BLaER1 treated with 17β-estradiol and CSF1 and Interleukin-3, amounts not matched to agents 10 nM and 100 nM (cell line): ENCODE results near the gene ZDHHC8.

ENCODE experiments used
- H3K27ac ChIP-seq, 11 experiments: shearing (Covaris generic); formaldehyde crosslinking; 2 replicates each; pipeline ENCODE4 v1.8.1; 2022
- H3K27me3 ChIP-seq, 11 experiments: shearing (Covaris generic); formaldehyde crosslinking; 2 replicates each; pipeline ENCODE4 v1.8.1; 2022
- H3K36me3 ChIP-seq, 11 experiments: shearing (Covaris generic); formaldehyde crosslinking; 2 replicates each; pipeline ENCODE4 v1.8.1; 2022
- H3K4me1 ChIP-seq, 10 experiments: shearing (Covaris generic); formaldehyde crosslinking; 2 replicates each; pipeline ENCODE4 v1.8.1; 2022
- H3K4me2 ChIP-seq, 11 experiments: shearing (Covaris generic); formaldehyde crosslinking; 2 replicates each; pipeline ENCODE4 v1.8.1; 2022
- H3K4me3 ChIP-seq, 10 experiments: shearing (Covaris generic); formaldehyde crosslinking; 2 replicates each; pipeline ENCODE4 v1.8.1; 2022
- H3K9ac ChIP-seq, 11 experiments: shearing (Covaris generic); formaldehyde crosslinking; 2 replicates each; pipeline ENCODE4 v1.8.1; 2022
- H3K9me3 ChIP-seq, 11 experiments: shearing (Covaris generic); formaldehyde crosslinking; replicated peaks in 1 of 11; 2 replicates each; pipeline ENCODE4 v1.8.1; 2022
- H4K20me1 ChIP-seq, 11 experiments: shearing (Covaris generic); formaldehyde crosslinking; 2 replicates each; pipeline ENCODE4 v1.8.1; 2022
- Cebpa-rat ChIP-seq, 11 experiments: shearing (Covaris generic); IDR thresholded peaks; 2 replicates each; pipeline ENCODE4 v1.8.1; 2022

The ZDHHC8 gene

DNA sequence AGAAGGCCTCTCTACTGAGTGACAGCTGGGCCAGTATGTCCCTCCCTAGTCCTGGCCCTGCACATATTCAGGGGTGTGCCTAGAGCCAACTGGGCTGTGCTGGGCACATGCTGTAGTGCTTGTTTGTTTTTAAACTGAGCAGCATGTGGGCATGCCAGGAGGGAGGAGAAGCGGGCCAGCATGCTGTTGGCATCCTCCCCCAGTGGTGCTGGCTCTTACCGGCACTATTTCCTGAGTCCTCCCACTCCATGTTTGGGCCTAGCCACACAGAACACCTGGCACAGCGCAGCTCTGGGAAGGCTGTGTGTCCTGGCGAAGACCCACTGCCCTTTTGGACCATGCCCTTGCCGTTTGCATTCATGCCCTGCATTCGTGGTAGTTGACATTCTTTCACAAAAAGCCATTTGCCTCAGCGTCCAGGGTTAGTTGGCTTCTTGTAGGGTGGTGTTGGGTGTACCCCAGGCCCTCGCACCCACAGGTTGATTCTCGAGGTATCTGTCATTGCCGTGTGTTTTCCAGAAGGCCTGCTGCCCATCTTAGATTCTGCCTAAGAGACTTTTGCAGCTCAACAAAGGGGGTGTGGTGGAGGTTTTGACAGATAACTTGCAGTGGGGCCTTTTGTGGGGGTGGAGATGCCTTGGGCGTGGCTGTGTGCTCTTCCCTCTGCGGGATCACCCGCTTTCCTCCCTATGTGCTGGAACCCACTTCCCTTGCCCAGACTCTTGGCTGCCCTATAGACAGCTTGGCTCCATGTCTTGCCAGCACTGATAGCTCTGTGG lies 38.0 kb upstream of the ZDHHC8 start:
- no peak overlapping the region for H3K27ac ChIP-seq
- H3K9ac ChIP-seq, result no peak overlapping the region
- H3K27me3 ChIP-seq, result no peaks in the 10 kb centered on the region
- peaks cover 99 to 100% (median 100%) of the 10 kb centered on the region in 11 experiments for H3K36me3 ChIP-seq
- peaks cover 0 to 18% (median 6%) of the 10 kb centered on the region in 10 experiments; a peak in 10 of 20 replicates for H3K4me1 ChIP-seq
- no peaks in the 10 kb centered on the region for H3K9me3 ChIP-seq
- H3K4me3 ChIP-seq, result no peak overlapping the region
- no peak overlapping the region for H3K4me2 ChIP-seq
- TF ChIP-seq Cebpa-rat (IDR thresholded peaks at IDR 0.05), result no peak
- peaks cover 0 to 97% (median 73%) of the 10 kb centered on the region in 11 experiments; a peak in 17 of 22 replicates for H4K20me1 ChIP-seq

DNA sequence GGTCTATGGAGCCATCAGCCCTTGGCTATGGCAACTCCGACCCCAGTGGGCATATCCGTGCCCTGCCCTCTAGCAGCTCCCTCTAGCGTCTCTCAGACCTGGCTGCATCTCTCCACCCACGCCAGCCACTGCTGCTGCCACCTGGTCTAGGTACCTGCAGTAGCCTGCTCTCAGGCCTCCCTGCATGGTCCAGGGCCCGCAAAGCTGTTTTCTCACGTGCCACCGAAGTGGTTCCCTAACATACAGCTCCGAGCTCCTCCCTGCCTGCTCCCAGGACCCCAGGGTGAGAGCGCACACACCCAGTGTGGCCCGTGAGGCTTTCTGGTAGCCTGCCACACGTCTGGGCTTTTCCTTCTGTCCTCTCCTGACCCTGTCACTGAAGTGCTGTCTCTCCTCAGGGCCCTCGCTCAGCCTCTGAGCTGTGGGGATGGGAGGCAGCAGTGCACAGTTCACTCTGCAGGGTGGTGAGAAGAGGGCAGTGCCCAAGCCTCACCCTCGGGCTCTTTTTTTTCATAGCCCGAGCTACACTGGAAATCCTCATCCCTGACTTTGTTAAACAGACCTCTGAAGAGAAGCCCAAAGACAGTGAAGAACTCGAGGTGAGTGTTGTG lies 37.3 kb upstream of the ZDHHC8 start:
- H3K36me3 ChIP-seq, result peaks cover 99 to 100% (median 100%) of the 10 kb centered on the region in 11 experiments
- H3K9me3 ChIP-seq, result no peaks in the 10 kb centered on the region
- no peak for TF ChIP-seq Cebpa-rat (IDR thresholded peaks at IDR 0.05)
- H3K4me3 ChIP-seq, result no peak overlapping the region
- no peak overlapping the region for H3K27ac ChIP-seq
- no peak overlapping the region for H3K4me2 ChIP-seq
- H3K27me3 ChIP-seq, result no peaks in the 10 kb centered on the region
- H3K4me1 ChIP-seq, result peaks cover 0 to 18% (median 6%) of the 10 kb centered on the region in 10 experiments; a peak in 10 of 20 replicates
- peaks cover 0 to 97% (median 73%) of the 10 kb centered on the region in 11 experiments; a peak in 18 of 22 replicates for H4K20me1 ChIP-seq
- 0 out of 22 replicates have a peak overlapping the region, but pooled peaks of 1 of the 11 experiments have one; percentile 13 for H3K9ac ChIP-seq

DNA sequence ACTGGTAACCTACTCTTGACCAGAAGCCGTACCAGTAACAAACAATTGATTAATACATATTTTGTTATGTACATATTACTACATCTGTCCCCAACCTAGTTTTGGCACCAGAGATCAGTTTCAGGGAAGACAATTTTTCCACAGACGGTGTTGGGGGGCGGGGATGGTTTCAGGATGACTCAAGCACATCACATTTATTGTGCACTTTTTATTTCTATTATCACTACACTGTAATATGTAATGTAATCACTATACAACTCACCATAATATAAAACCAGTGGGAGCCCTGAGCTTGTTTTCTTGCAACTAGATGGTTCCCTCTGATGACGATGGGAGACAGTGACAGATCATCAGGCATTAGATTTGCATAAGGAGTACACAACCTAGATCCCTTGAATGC lies 36.1 kb upstream of the ZDHHC8 start:
- no peak overlapping the region for H3K9ac ChIP-seq
- H3K9me3 ChIP-seq, result no peaks in the 10 kb centered on the region
- no peak overlapping the region for H3K27ac ChIP-seq
- peaks cover 0 to 97% (median 73%) of the 10 kb centered on the region in 11 experiments; a peak in 18 of 22 replicates for H4K20me1 ChIP-seq
- H3K4me2 ChIP-seq, result no peak overlapping the region
- TF ChIP-seq Cebpa-rat (IDR thresholded peaks at IDR 0.05), result no peak
- no peak overlapping the region for H3K4me3 ChIP-seq
- H3K4me1 ChIP-seq, result peaks cover 0 to 9% (median 2%) of the 10 kb centered on the region in 10 experiments; a peak in 10 of 20 replicates
- no peaks in the 10 kb centered on the region for H3K27me3 ChIP-seq
- peaks cover 99 to 100% (median 100%) of the 10 kb centered on the region in 11 experiments for H3K36me3 ChIP-seq

DNA sequence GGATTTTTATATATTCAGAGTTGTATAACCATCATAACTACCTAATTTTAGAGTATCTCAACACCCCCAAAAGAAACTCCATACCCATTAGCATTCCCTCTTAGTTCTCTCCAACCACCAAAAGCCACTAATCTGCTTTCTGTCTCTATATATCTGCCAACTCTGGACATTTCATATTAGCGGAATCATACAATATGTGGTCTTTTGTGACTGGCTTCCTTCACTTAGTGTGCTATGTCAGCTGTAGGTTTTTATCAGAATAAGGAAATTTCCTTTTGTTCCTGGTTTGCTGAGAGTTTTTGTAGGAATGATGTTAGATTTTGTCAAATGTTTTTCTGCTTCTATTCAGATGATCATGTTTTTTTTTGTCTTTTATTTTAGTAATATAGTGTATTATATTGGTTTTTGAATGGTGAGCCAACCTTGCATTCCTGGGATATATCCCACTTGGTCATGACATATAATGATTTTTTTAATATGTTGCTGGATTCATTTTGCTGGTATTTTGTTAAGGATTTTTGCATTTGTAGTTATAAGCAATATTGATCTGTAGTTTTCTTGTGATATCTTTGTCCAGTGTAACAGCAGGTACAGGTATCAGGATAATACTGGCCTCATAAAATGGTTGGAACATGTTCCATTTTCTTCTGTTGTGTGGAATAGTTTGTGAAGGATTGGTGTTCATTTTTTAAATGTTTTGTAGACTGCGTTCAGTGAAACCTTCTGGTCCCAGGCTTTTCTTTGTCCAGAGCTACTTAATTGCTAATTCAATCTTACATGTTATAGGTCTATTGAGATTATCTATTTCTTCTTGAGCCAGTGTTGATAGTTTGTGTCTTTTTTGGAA lies 34.8 kb upstream of the ZDHHC8 start:
- Histone ChIP-seq H3K27ac (no peak overlapping the region), H3K9ac (no peak overlapping the region), H3K4me1 (peaks cover 0 to 12% (median 0%) of the 10 kb centered on the region in 10 experiments; a peak in 3 of 20 replicates), H4K20me1 (peaks cover 0 to 97% (median 72%) of the 10 kb centered on the region in 11 experiments; a peak in 18 of 22 replicates), H3K4me3 (no peak overlapping the region), H3K36me3 (peaks cover 99 to 100% (median 100%) of the 10 kb centered on the region in 11 experiments), H3K27me3 (no peaks in the 10 kb centered on the region), H3K9me3 (no peaks in the 10 kb centered on the region), H3K4me2 (no peak overlapping the region)
- no peak for TF ChIP-seq Cebpa-rat (IDR thresholded peaks at IDR 0.05)

DNA sequence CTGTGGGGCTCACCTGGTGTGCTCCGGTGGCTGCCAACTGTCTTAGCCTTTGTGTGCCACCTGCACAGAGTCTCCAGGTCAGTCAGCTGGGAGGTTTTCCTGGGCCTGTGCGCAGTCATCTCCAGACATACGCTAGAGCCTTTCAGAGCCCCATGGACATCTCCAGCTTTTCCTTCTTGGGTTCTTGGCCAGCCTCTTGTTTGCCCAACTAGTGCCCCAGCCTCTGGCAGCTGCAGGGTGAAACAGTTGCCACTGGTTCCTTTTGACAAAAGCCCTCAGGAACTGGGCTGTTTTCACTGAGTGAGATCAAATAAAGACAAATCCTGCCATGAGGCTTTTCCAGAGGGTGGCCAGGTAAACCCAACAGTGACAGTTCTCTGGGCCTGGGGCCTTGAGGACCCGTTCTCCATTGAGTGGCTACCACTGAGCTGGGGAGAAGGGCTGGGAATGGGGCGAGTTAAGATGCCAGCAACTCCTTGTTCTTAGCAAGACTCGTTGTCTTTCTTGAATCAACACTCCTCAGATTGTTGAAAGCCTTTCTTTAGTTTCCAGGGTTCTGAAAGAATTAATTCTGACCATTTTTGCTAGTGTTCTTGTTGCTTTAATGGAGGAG lies 32.4 kb upstream of the ZDHHC8 start:
- Histone ChIP-seq H3K4me1 (peaks cover 0 to 12% (median 0%) of the 10 kb centered on the region in 10 experiments; a peak in 3 of 20 replicates), H3K27ac (no peak overlapping the region), H3K9me3 (no peaks in the 10 kb centered on the region), H3K4me2 (no peak overlapping the region), H4K20me1 (peaks cover 0 to 97% (median 70%) of the 10 kb centered on the region in 11 experiments; a peak in 19 of 22 replicates), H3K36me3 (peaks cover 97 to 100% (median 99%) of the 10 kb centered on the region in 11 experiments), H3K9ac (peak overlapping the region in 2 of 11 experiments; percentile 8 to 22; a peak in 1 of 22 replicates), H3K27me3 (no peaks in the 10 kb centered on the region), H3K4me3 (no peak overlapping the region)
- no peak for TF ChIP-seq Cebpa-rat (IDR thresholded peaks at IDR 0.05)

DNA sequence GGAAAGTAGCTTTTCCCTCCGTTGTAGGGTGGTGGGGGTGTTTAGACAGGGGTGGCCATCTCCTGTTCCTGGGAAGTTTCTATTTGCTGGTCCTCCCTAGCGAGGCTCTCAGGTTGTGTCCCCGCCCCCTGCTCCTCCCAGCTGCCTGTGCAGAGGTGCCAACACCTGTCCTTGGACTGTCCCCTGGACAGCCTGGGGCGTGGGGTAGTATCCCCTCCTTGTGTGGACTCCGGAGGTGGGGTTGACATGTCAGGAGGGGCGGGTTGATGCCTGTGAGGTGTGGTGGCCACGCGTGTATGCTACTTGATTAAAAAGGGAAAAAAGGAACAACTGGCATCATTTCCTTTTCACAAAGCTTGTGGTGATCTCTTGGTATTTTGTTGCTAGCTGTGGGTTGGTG lies 30.0 kb upstream of the ZDHHC8 start:
- TF ChIP-seq Cebpa-rat (IDR thresholded peaks at IDR 0.05), result no peak

DNA sequence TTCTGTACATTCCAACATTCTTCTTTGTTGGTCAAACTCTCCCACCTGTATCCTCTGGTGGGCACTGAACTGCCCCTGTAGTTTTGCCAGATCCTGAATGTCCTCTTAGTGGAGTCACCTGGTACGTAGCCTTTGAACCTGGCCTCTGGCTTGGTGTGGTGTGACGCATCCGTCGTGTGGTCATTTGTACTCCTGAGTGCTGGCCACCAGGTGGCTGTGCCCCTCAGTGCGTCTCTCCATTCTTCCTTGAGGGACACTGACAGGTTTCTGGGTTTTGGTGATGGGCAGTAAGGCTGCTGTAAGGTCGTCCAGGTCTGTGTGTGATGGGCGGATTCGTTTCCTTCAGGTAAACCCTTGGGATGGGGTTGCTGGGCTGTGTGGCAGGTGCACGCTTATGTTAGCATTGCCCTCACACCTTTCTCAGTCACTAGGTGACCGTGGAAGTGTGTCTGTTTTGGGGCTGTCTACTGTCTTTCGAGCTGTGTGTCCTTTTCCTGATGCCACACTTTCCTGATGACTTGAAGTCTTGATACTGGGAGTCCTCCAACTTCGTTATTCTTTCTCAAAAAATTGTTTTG lies 29.3 kb upstream of the ZDHHC8 start:
- H3K4me2 ChIP-seq, result no peak overlapping the region
- 0 out of 22 replicates have a peak overlapping the region, but pooled peaks of 1 of the 11 experiments have one; percentile 2 for H3K9ac ChIP-seq
- no peak overlapping the region for H3K27ac ChIP-seq
- no peak overlapping the region for H3K4me3 ChIP-seq
- H3K27me3 ChIP-seq, result no peaks in the 10 kb centered on the region
- peaks cover 0 to 12% (median 0%) of the 10 kb centered on the region in 10 experiments; a peak in 3 of 20 replicates for H3K4me1 ChIP-seq
- H4K20me1 ChIP-seq, result peaks cover 0 to 98% (median 85%) of the 10 kb centered on the region in 11 experiments; a peak in 21 of 22 replicates
- peaks cover 97 to 100% (median 99%) of the 10 kb centered on the region in 11 experiments for H3K36me3 ChIP-seq
- no peaks in the 10 kb centered on the region for H3K9me3 ChIP-seq
- no peak for TF ChIP-seq Cebpa-rat (IDR thresholded peaks at IDR 0.05)

More for the DNA sequence above, 30.0 kb upstream of the ZDHHC8 start:
- Histone ChIP-seq H3K4me1 (peaks cover 0 to 12% (median 0%) of the 10 kb centered on the region in 10 experiments; a peak in 3 of 20 replicates), H3K27me3 (no peaks in the 10 kb centered on the region), H4K20me1 (peaks cover 0 to 98% (median 83%) of the 10 kb centered on the region in 11 experiments; a peak in 21 of 22 replicates), H3K9ac (no peak overlapping the region), H3K4me2 (no peak overlapping the region; a peak in 1 of 22 replicates), H3K4me3 (no peak overlapping the region), H3K27ac (peak overlapping the region in 1 of 11 experiments; percentile 18; a peak in 1 of 22 replicates), H3K9me3 (no peaks in the 10 kb centered on the region), H3K36me3 (peaks cover 97 to 100% (median 99%) of the 10 kb centered on the region in 11 experiments)
